IMR-90 (cell line): ENCODE measurements around the gene SMIM12.

ENCODE experiments used
- CTCF ChIP-seq: conservative IDR thresholded peaks from 2 replicates; pipeline ENCODE4 v1.5.1; 2012; ENCODE audit warnings: mild to moderate bottlenecking, low read depth, low read length, improper control_type of control experiment
- POLR2A ChIP-seq: IDR thresholded peaks from 2 replicates; pipeline ENCODE4 v1.6.1; 2012; ENCODE audit warnings: mild to moderate bottlenecking, low read depth, low read length
- RCOR1 ChIP-seq: IDR thresholded peaks from 2 replicates; pipeline ENCODE4 v1.6.1; 2012; ENCODE audit warnings: mild to moderate bottlenecking, low read length, improper control_type of control experiment; ENCODE audit not compliant: insufficient replicate concordance

GRCh38 chr1:34803770-34804169 is 55.8 kb downstream of the SMIM12 start:
- TF ChIP-seq CTCF (no peak), POLR2A (no peak), RCOR1 (no peak)
